Mesendoderm (in vitro differentiated cells): ENCODE measurements around the gene FBXL3.

Experiments
- DNase-seq: peaks from one replicate; pipeline ENCODE4 v3.0.0; 2013
- H2AK5ac ChIP-seq: 2 replicates; pipeline ENCODE4 v1.6.1; 2013; ENCODE audit warnings: low read length, inconsistent platforms
- H2BK120ac ChIP-seq: 2 replicates; pipeline ENCODE4 v1.6.1; 2013; ENCODE audit warnings: low read depth, mild to moderate bottlenecking, low read length, moderate library complexity, mixed read lengths
- H2BK15ac ChIP-seq: replicated peaks from 2 replicates; pipeline ENCODE4 v1.6.1; 2013; ENCODE audit warnings: low read depth, mild to moderate bottlenecking, moderate library complexity
- H2BK5ac ChIP-seq: 2 replicates; pipeline ENCODE4 v1.6.1; 2013; ENCODE audit warnings: low read length, inconsistent platforms
- H3K18ac ChIP-seq: 2 replicates; pipeline ENCODE4 v1.6.1; 2013; ENCODE audit warnings: mild to moderate bottlenecking, low read length, mixed read lengths
- H3K23ac ChIP-seq: one replicate; pipeline ENCODE4 v1.6.1; 2013; ENCODE audit warnings: low read length
- H3K27ac ChIP-seq: 2 replicates; pipeline ENCODE4 v1.5.1; 2013; ENCODE audit warnings: low read depth, mild to moderate bottlenecking, inconsistent platforms, low read length, moderate library complexity
- H3K27me3 ChIP-seq: 2 replicates; pipeline ENCODE4 v1.6.1; 2013; ENCODE audit warnings: low read length, control low read depth, mild to moderate bottlenecking, inconsistent platforms; ENCODE audit not compliant: insufficient read depth, poor library complexity
- H3K36me3 ChIP-seq: 2 replicates; pipeline ENCODE4 v1.6.1; 2013; ENCODE audit warnings: low read length, inconsistent platforms; ENCODE audit not compliant: control insufficient read depth, insufficient read depth
- H3K4ac ChIP-seq: one replicate; pipeline ENCODE4 v1.6.1; 2013; ENCODE audit warnings: low read depth, mild to moderate bottlenecking, low read length, moderate library complexity
- H3K4me1 ChIP-seq: 2 replicates; pipeline ENCODE4 v1.6.1; 2013; ENCODE audit warnings: low read depth, low read length, inconsistent platforms; ENCODE audit not compliant: control insufficient read depth
- H3K4me2 ChIP-seq: 2 replicates; pipeline ENCODE4 v1.6.1; 2013; ENCODE audit warnings: low read length
- H3K4me3 ChIP-seq: 2 replicates; pipeline ENCODE4 v1.5.1; 2013; ENCODE audit warnings: mild to moderate bottlenecking, low read length
- H3K56ac ChIP-seq: one replicate; pipeline ENCODE4 v1.6.1; 2013; ENCODE audit warnings: low read length
- H3K79me1 ChIP-seq: 2 replicates; pipeline ENCODE4 v1.6.1; 2013; ENCODE audit warnings: low read length, inconsistent platforms
- H3K79me2 ChIP-seq: 2 replicates; pipeline ENCODE4 v1.6.1; 2013; ENCODE audit warnings: mild to moderate bottlenecking, low read length; ENCODE audit not compliant: control insufficient read depth, insufficient read depth
- H3K9ac ChIP-seq: 2 replicates; pipeline ENCODE4 v1.6.1; 2013; ENCODE audit warnings: low read length, inconsistent platforms
- H4K5ac ChIP-seq: one replicate; pipeline ENCODE4 v1.6.1; 2013; ENCODE audit warnings: low read length
- H4K8ac ChIP-seq: one replicate; pipeline ENCODE4 v1.6.1; 2013; ENCODE audit warnings: low read depth, mild to moderate bottlenecking, control low read depth, low read length, moderate library complexity
- WGBS: extraction: QIAGEN DNeasy Blood & Tissue Kit; methylation state at CpG from one replicate; pipeline ENCODE4 v1.1.7; 2013; ENCODE audit warnings: low lambda C conversion rate, missing lambda C conversion rate; ENCODE audit not compliant: insufficient coverage; ENCODE audit errors: extremely low coverage; 5-methylcytosine and 5-hydroxymethylcytosine counted together

Gene FBXL3

DNA sequence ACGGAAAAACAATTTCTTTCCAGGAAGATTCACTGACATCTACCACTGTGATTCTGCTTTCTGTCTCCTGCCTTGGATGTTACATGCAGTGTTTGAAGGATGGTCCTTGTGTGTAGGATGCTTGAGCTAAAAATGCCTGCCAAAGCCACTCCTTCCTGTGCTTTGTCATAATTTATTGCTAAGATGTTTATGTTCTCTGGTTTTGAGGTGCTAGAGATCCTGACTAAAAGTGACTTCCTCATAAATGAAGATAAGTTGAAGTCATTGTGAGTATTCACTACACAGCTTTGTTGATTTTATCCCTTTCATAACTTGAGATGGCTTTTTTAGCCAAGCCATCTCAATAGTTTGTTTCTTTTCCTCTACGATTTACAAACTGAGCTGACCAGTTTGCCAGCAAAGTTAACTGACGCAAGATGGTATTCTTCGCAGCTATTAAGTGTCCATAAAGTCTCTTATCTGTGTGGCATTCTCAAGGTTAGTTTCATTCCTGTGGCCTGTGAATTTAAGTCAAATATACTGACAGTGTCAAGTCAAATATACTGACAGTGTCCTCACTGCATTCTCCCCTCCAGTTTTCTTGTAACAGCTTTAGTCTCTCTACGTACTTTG, 15.7 kb upstream of the FBXL3 start:
- Histone ChIP-seq H3K56ac (no peak overlapping the region), H3K36me3 (no peaks in the 10 kb centered on the region), H3K27ac (no peak overlapping the region), H4K8ac (no peak overlapping the region), H3K79me1 (no peaks in the 10 kb centered on the region), H2BK120ac (no peak overlapping the region), H3K18ac (no peak overlapping the region), H3K4me1 (peaks cover 2% of the 10 kb centered on the region), H3K4ac (no peak overlapping the region), H2BK5ac (no peak overlapping the region), H2BK15ac (no peak overlapping the region), H3K27me3 (no peaks in the 10 kb centered on the region), H3K9ac (no peak overlapping the region), H2AK5ac (no peak overlapping the region), H3K79me2 (no peaks in the 10 kb centered on the region), H4K5ac (no peak overlapping the region), H3K4me2 (no peak overlapping the region), H3K23ac (no peak overlapping the region), H3K4me3 (no peak overlapping the region)
- WGBS = no CpG with 5 or more reads among the region's 5 CpGs
- no peak for DNase-seq

- no CpG with 5 or more reads among the region's 9 CpGs for WGBS
- no peak overlapping the region for H3K4ac ChIP-seq
- no peak overlapping the region for H3K27ac ChIP-seq
- H3K27me3 ChIP-seq = no peaks in the 10 kb centered on the region
- H2BK120ac ChIP-seq = no peak overlapping the region
- no peak overlapping the region for H3K4me2 ChIP-seq
- no peak overlapping the region for H4K8ac ChIP-seq
- H2BK5ac ChIP-seq = no peak overlapping the region
- H3K9ac ChIP-seq = no peak overlapping the region
- H3K4me3 ChIP-seq = no peak overlapping the region
- H4K5ac ChIP-seq = no peak overlapping the region
- H2AK5ac ChIP-seq = no peak overlapping the region
- H3K18ac ChIP-seq = no peak overlapping the region
- no peak overlapping the region for H3K56ac ChIP-seq
- DNase-seq = no peak
- no peaks in the 10 kb centered on the region for H3K79me2 ChIP-seq
- no peaks in the 10 kb centered on the region for H3K79me1 ChIP-seq
- no peak overlapping the region for H3K23ac ChIP-seq
- no peaks in the 10 kb centered on the region for H3K4me1 ChIP-seq
- H2BK15ac ChIP-seq = no peak overlapping the region
- no peaks in the 10 kb centered on the region for H3K36me3 ChIP-seq
Measured at GRCh38 chr13:77040835-77041234, 13.9 kb upstream of the FBXL3 start.

DNA sequence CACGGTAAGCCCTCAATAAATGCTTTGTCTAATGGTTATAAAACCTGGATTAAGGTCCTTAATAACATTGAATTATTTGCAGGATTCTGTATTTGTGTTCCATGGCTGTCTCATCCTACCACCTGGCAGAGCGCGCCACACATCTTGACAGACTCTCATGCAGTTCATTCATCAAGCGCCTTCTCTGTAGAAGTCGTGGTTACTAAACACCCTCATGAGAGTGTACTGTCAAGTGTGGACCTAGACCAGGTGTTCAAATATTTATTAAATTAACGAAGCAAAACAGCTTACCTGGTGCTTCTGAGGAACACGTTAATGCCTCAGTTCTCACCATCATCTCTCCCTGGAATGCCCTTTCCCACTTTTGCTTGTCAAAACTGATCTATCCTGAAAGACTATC, 13.1 kb upstream of the FBXL3 start:
- H4K8ac ChIP-seq = no peak overlapping the region
- H3K27ac ChIP-seq = no peak overlapping the region
- no peak overlapping the region for H2BK120ac ChIP-seq
- no peak overlapping the region for H3K4me2 ChIP-seq
- no peak overlapping the region for H3K4ac ChIP-seq
- H3K56ac ChIP-seq = no peak overlapping the region
- H3K4me1 ChIP-seq = no peaks in the 10 kb centered on the region
- H3K79me2 ChIP-seq = no peaks in the 10 kb centered on the region
- no peaks in the 10 kb centered on the region for H3K79me1 ChIP-seq
- no peak overlapping the region for H3K9ac ChIP-seq
- H3K36me3 ChIP-seq = no peaks in the 10 kb centered on the region
- H2BK15ac ChIP-seq = no peak overlapping the region
- H3K18ac ChIP-seq = no peak overlapping the region
- no peak overlapping the region for H3K23ac ChIP-seq
- H4K5ac ChIP-seq = no peak overlapping the region
- no CpG with 5 or more reads among the region's 7 CpGs for WGBS
- H2AK5ac ChIP-seq = no peak overlapping the region
- H2BK5ac ChIP-seq = no peak overlapping the region
- H3K27me3 ChIP-seq = no peaks in the 10 kb centered on the region
- no peak for DNase-seq
- no peak overlapping the region for H3K4me3 ChIP-seq

DNA sequence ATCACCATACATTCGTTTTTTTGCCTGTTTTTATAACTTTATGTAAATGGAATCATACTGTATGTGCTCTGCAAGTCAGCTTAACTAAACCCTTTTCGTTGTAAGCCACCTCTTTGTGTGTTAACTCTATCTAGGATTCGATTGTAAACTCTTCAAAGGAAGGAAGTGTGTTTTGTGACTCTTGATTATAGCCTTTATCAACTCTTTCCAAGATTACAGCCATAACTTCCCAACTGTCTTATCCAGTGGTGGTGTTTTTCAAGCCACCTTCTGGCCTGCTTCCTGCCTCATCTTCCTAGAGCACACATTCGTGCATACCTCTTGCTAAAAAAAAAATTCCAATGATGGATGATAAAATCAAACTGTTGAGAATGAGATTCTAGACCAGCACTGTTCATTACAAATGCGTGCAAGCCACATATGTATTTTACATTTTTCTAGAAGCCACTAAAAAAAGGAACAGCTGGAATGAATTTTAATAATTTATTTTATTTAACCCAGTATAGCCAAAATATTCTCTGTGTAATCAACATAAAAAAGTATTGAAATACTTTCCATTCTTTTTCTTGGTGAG, 12.0 kb upstream of the FBXL3 start:
- Histone ChIP-seq H3K79me2 (no peaks in the 10 kb centered on the region), H3K27me3 (no peaks in the 10 kb centered on the region), H3K79me1 (no peaks in the 10 kb centered on the region), H3K4ac (no peak overlapping the region), H3K9ac (no peak overlapping the region), H3K4me3 (no peak overlapping the region), H3K36me3 (no peaks in the 10 kb centered on the region), H2AK5ac (no peak overlapping the region), H2BK5ac (no peak overlapping the region), H2BK120ac (no peak overlapping the region), H3K4me1 (no peaks in the 10 kb centered on the region), H4K8ac (no peak overlapping the region), H3K56ac (no peak overlapping the region), H3K4me2 (no peak overlapping the region), H3K23ac (no peak overlapping the region), H3K27ac (no peak overlapping the region), H3K18ac (no peak overlapping the region), H2BK15ac (no peak overlapping the region), H4K5ac (no peak overlapping the region)
- DNase-seq = no peak
- WGBS = no CpG with 5 or more reads among the region's 5 CpGs

DNA sequence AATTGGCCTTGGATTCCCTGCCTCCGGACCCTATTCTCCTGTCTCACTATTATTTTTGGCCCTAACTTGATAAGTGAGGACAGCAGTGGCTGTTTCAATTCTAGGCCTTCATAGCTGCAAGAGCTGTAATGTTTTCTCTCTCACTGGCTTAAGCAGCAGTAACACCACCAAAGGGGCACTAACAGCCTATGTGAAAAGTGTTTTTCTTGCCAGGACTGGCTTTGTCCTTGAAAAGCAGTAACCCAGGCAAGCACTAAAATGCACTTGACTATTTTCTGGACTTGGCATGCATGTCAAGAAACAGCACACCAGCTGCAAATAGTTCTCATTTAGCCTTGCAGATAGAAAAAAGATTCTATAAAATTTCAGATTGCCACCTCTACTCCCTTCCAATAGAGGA, 9.3 kb upstream of the FBXL3 start:
- H2AK5ac ChIP-seq = no peak overlapping the region
- H3K36me3 ChIP-seq = no peaks in the 10 kb centered on the region
- no peak overlapping the region for H3K4me3 ChIP-seq
- no peak overlapping the region for H3K23ac ChIP-seq
- no peak overlapping the region for H2BK120ac ChIP-seq
- H3K27me3 ChIP-seq = no peaks in the 10 kb centered on the region
- H3K27ac ChIP-seq = no peak overlapping the region
- no peak overlapping the region for H3K4ac ChIP-seq
- no peak overlapping the region for H3K9ac ChIP-seq
- H3K79me2 ChIP-seq = no peaks in the 10 kb centered on the region
- no peaks in the 10 kb centered on the region for H3K79me1 ChIP-seq
- no peak overlapping the region for H4K5ac ChIP-seq
- no peak overlapping the region for H3K56ac ChIP-seq
- no peaks in the 10 kb centered on the region for H3K4me1 ChIP-seq
- no peak overlapping the region for H2BK15ac ChIP-seq
- no peak overlapping the region for H3K4me2 ChIP-seq
- WGBS = no CpG with 5 or more reads among the region's 1 CpG
- no peak for DNase-seq
- no peak overlapping the region for H4K8ac ChIP-seq
- H2BK5ac ChIP-seq = no peak overlapping the region
- no peak overlapping the region for H3K18ac ChIP-seq

GRCh38 chr13:77034881-77035280, 7.9 kb upstream of the FBXL3 start:
- Histone ChIP-seq H3K27ac (no peak overlapping the region), H3K4me1 (no peaks in the 10 kb centered on the region), H3K4me2 (no peak overlapping the region), H3K9ac (no peak overlapping the region), H2BK120ac (no peak overlapping the region), H3K79me1 (no peaks in the 10 kb centered on the region), H3K4me3 (no peak overlapping the region), H3K23ac (no peak overlapping the region), H3K36me3 (no peaks in the 10 kb centered on the region), H3K79me2 (no peaks in the 10 kb centered on the region), H2AK5ac (no peak overlapping the region), H3K18ac (no peak overlapping the region), H4K5ac (no peak overlapping the region), H4K8ac (no peak overlapping the region), H3K56ac (no peak overlapping the region), H2BK5ac (no peak overlapping the region), H3K27me3 (no peaks in the 10 kb centered on the region), H2BK15ac (no peak overlapping the region), H3K4ac (no peak overlapping the region)
- WGBS = no CpG with 5 or more reads among the region's 5 CpGs
- no peak for DNase-seq
